Measurements from ENCODE around the gene PTPRD.
"Not testable (repeated sequence)": the region's sequence is repeated elsewhere in the genome, so short reads cannot be mapped to it uniquely, and the experiment has no call there.

PTPRD gene

GRCh38 chr9:9523476-9524139 lies 1089.2 kb downstream of the PTPRD start:
- no peaks in the 10 kb centered on the region for H3K27me3 Mint-ChIP-seq
- H3K36me3 Mint-ChIP-seq, result no peaks in the 10 kb centered on the region
- H3K27ac Mint-ChIP-seq, result no peak overlapping the region
- H3K4me1 Mint-ChIP-seq (ENCODE audit: low read depth), result no peaks in the 10 kb centered on the region
- no peaks in the 10 kb centered on the region for H3K9me3 Mint-ChIP-seq (ENCODE audit: low read depth)
- H3K4me3 Mint-ChIP-seq, result no peak overlapping the region

GRCh38 chr9:9522406-9522805 lies 1090.4 kb downstream of the PTPRD start:
- Mint-ChIP-seq H3K36me3 (no peaks in the 10 kb centered on the region), H3K9me3 (ENCODE audit: low read depth) (peaks cover 4% of the 10 kb centered on the region), H3K27me3 (no peaks in the 10 kb centered on the region), H3K27ac (no peak overlapping the region), H3K4me1 (ENCODE audit: low read depth) (no peaks in the 10 kb centered on the region), H3K4me3 (no peak overlapping the region)

- Mint-ChIP-seq H3K4me1 (ENCODE audit: low read depth) (no peaks in the 10 kb centered on the region), H3K9me3 (ENCODE audit: low read depth) (peaks cover 4% of the 10 kb centered on the region), H3K36me3 (no peaks in the 10 kb centered on the region), H3K27ac (no peak overlapping the region), H3K4me3 (no peak overlapping the region), H3K27me3 (no peaks in the 10 kb centered on the region)
Measured at GRCh38 chr9:9521033-9521779, 1091.6 kb downstream of the PTPRD start.

- peaks cover 3% of the 10 kb centered on the region for H3K9me3 Mint-ChIP-seq (ENCODE audit: low read depth)
- H3K4me1 Mint-ChIP-seq (ENCODE audit: low read depth), result no peaks in the 10 kb centered on the region
- H3K27ac Mint-ChIP-seq, result no peak overlapping the region
- H3K36me3 Mint-ChIP-seq, result no peaks in the 10 kb centered on the region
- H3K4me3 Mint-ChIP-seq, result no peak overlapping the region
- no peaks in the 10 kb centered on the region for H3K27me3 Mint-ChIP-seq
Measured at GRCh38 chr9:9504869-9505268, 1107.9 kb downstream of the PTPRD start.

- H3K4me3 Mint-ChIP-seq, result no peak overlapping the region
- peaks cover 15% of the 10 kb centered on the region for H3K9me3 Mint-ChIP-seq (ENCODE audit: low read depth)
- H3K36me3 Mint-ChIP-seq, result no peaks in the 10 kb centered on the region
- no peaks in the 10 kb centered on the region for H3K27me3 Mint-ChIP-seq
- H3K27ac Mint-ChIP-seq, result no peak overlapping the region
- H3K4me1 Mint-ChIP-seq (ENCODE audit: low read depth), result no peaks in the 10 kb centered on the region
Measured at GRCh38 chr9:9499546-9499945, 1113.3 kb downstream of the PTPRD start.

- Mint-ChIP-seq H3K4me3 (no peak overlapping the region), H3K27me3 (no peaks in the 10 kb centered on the region), H3K27ac (no peak overlapping the region)
Measured at GRCh38 chr9:9498846-9499245, 1114.0 kb downstream of the PTPRD start.

GRCh38 chr9:9498128-9498527 lies 1114.7 kb downstream of the PTPRD start:
- no peaks in the 10 kb centered on the region for H3K36me3 Mint-ChIP-seq
- no peak overlapping the region for H3K27ac Mint-ChIP-seq
- H3K27me3 Mint-ChIP-seq, result no peaks in the 10 kb centered on the region
- H3K4me3 Mint-ChIP-seq, result no peak overlapping the region
- no peaks in the 10 kb centered on the region for H3K4me1 Mint-ChIP-seq (ENCODE audit: low read depth)
- H3K9me3 Mint-ChIP-seq (ENCODE audit: low read depth), result peaks cover 24% of the 10 kb centered on the region

More at GRCh38 chr9:9498846-9499245, 1114.0 kb downstream of the PTPRD start:
- Mint-ChIP-seq H3K9me3 (ENCODE audit: low read depth) (peaks cover 22% of the 10 kb centered on the region), H3K4me1 (ENCODE audit: low read depth) (no peaks in the 10 kb centered on the region), H3K36me3 (no peaks in the 10 kb centered on the region)

GRCh38 chr9:9494336-9494735 lies 1118.5 kb downstream of the PTPRD start:
- Mint-ChIP-seq H3K9me3 (ENCODE audit: low read depth) (peaks cover 42% of the 10 kb centered on the region), H3K36me3 (no peaks in the 10 kb centered on the region), H3K27ac (no peak overlapping the region), H3K4me1 (ENCODE audit: low read depth) (no peaks in the 10 kb centered on the region), H3K4me3 (no peak overlapping the region), H3K27me3 (no peaks in the 10 kb centered on the region)

- Mint-ChIP-seq H3K27ac (no peak overlapping the region), H3K9me3 (ENCODE audit: low read depth) (peaks cover 45% of the 10 kb centered on the region), H3K36me3 (no peaks in the 10 kb centered on the region), H3K27me3 (no peaks in the 10 kb centered on the region), H3K4me1 (ENCODE audit: low read depth) (no peaks in the 10 kb centered on the region), H3K4me3 (no peak overlapping the region)
Measured at GRCh38 chr9:9492506-9492905, 1120.3 kb downstream of the PTPRD start.

GRCh38 chr9:9489183-9489582 lies 1123.6 kb downstream of the PTPRD start:
- H3K4me3 Mint-ChIP-seq, result no peak overlapping the region
- H3K27ac Mint-ChIP-seq, result no peak overlapping the region
- H3K9me3 Mint-ChIP-seq (ENCODE audit: low read depth), result peaks cover 34% of the 10 kb centered on the region
- no peaks in the 10 kb centered on the region for H3K4me1 Mint-ChIP-seq (ENCODE audit: low read depth)
- no peaks in the 10 kb centered on the region for H3K27me3 Mint-ChIP-seq
- H3K36me3 Mint-ChIP-seq, result no peaks in the 10 kb centered on the region

- no peak overlapping the region for H3K27ac Mint-ChIP-seq
- H3K4me3 Mint-ChIP-seq, result no peak overlapping the region
- H3K9me3 Mint-ChIP-seq (ENCODE audit: low read depth), result peaks cover 5% of the 10 kb centered on the region
- no peaks in the 10 kb centered on the region for H3K27me3 Mint-ChIP-seq
- H3K36me3 Mint-ChIP-seq, result no peaks in the 10 kb centered on the region
- H3K4me1 Mint-ChIP-seq (ENCODE audit: low read depth), result no peaks in the 10 kb centered on the region
Measured at GRCh38 chr9:9483175-9483574, 1129.6 kb downstream of the PTPRD start.

GRCh38 chr9:9478741-9479140 lies 1134.1 kb downstream of the PTPRD start:
- Mint-ChIP-seq H3K4me1 (ENCODE audit: low read depth) (no peaks in the 10 kb centered on the region), H3K9me3 (ENCODE audit: low read depth) (peaks cover 4% of the 10 kb centered on the region), H3K4me3 (no peak overlapping the region), H3K27me3 (no peaks in the 10 kb centered on the region), H3K36me3 (no peaks in the 10 kb centered on the region), H3K27ac (no peak overlapping the region)

GRCh38 chr9:9469271-9469670 lies 1143.5 kb downstream of the PTPRD start:
- H3K9me3 Mint-ChIP-seq (ENCODE audit: low read depth), result peaks cover 9% of the 10 kb centered on the region
- no peaks in the 10 kb centered on the region for H3K4me1 Mint-ChIP-seq (ENCODE audit: low read depth)
- no peak overlapping the region for H3K27ac Mint-ChIP-seq
- H3K4me3 Mint-ChIP-seq, result no peak overlapping the region
- H3K27me3 Mint-ChIP-seq, result no peaks in the 10 kb centered on the region
- no peaks in the 10 kb centered on the region for H3K36me3 Mint-ChIP-seq

GRCh38 chr9:9441874-9442273 lies 1170.9 kb downstream of the PTPRD start:
- not testable (repeated sequence) for H3K9me3 Mint-ChIP-seq (ENCODE audit: low read depth); H3K27me3 Mint-ChIP-seq; H3K27ac Mint-ChIP-seq; H3K36me3 Mint-ChIP-seq; H3K4me3 Mint-ChIP-seq; H3K4me1 Mint-ChIP-seq (ENCODE audit: low read depth)

- Mint-ChIP-seq H3K4me3 (no peak overlapping the region), H3K9me3 (ENCODE audit: low read depth) (peaks cover 9% of the 10 kb centered on the region), H3K36me3 (no peaks in the 10 kb centered on the region), H3K27ac (no peak overlapping the region), H3K27me3 (no peaks in the 10 kb centered on the region), H3K4me1 (ENCODE audit: low read depth) (no peaks in the 10 kb centered on the region)
Measured at GRCh38 chr9:9437641-9438040, 1175.2 kb downstream of the PTPRD start.

GRCh38 chr9:9426454-9426853 lies 1186.3 kb downstream of the PTPRD start:
- H3K4me1 Mint-ChIP-seq (ENCODE audit: low read depth); H3K4me3 Mint-ChIP-seq; H3K9me3 Mint-ChIP-seq (ENCODE audit: low read depth); H3K36me3 Mint-ChIP-seq; H3K27ac Mint-ChIP-seq; H3K27me3 Mint-ChIP-seq: not testable (repeated sequence)

Data from activated naive CD8-positive, alpha-beta T cell (primary cell).